ENCODE results near the gene EPN3.

EPN3 gene

DNA sequence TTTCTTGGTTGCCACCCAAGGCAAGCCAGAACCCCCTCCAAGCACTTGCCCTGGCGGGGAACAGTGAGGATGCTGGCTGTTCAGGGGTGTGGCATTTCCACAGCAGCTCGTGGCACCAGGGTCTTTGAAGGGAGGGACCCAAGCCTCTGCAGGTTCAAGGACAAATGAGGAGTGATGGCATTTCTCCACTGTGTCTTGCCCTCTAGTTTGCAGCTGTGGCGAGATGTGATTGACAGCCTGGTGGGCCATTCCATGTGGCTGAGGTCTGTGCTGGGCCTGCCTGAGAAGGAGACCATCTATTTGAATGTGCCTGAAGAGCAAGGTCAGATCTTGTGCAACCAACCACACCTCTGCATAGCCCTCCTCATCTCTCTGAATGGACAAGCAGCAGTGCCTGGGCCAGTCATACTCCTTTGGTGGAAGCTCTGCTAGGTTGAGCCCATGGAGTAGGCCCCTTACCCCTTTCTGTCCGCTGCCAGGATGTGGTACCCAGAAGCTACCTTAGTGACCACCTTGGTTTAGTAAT lies 4.5 kb upstream of the EPN3 start:
- Histone ChIP-seq H3K9me3 (ENCODE audit: insufficient read depth, low read length) (no peaks in the 10 kb centered on the region), H3K36me3 (ENCODE audit: low read length) (no peaks in the 10 kb centered on the region), H3K9ac (ENCODE audit: low read length) (no peak overlapping the region), H3K27me3 (ENCODE audit: low read length) (no peaks in the 10 kb centered on the region), H4K20me1 (ENCODE audit: low read depth, low read length) (no peaks in the 10 kb centered on the region), H3K4me3 (ENCODE audit: insufficient read depth, low read length, poor library complexity, severe bottlenecking) (no peak overlapping the region), H3K9me2 (replicated peaks; ENCODE audit: insufficient read depth, low read length) (no peaks in the 10 kb centered on the region), H3K79me2 (ENCODE audit: insufficient read depth, low read length) (no peaks in the 10 kb centered on the region), H3F3A (ENCODE audit: insufficient read depth) (no peaks in the 10 kb centered on the region), H3K27ac (ENCODE audit: low read depth, low read length) (no peak overlapping the region), H2AFZ (ENCODE audit: low read depth, low read length, severe bottlenecking) (no peak overlapping the region), H3K4me2 (ENCODE audit: low read depth, low read length, poor library complexity, severe bottlenecking) (no peak overlapping the region)
- TF ChIP-seq EZH2phosphoT487 (conservative IDR thresholded peaks at IDR 0.05; ENCODE audit: low read length) (no peak), CTCF (IDR thresholded peaks at IDR 0.05; ENCODE audit: insufficient read depth, low read length, poor library complexity, severe bottlenecking) (no peak)

DNA sequence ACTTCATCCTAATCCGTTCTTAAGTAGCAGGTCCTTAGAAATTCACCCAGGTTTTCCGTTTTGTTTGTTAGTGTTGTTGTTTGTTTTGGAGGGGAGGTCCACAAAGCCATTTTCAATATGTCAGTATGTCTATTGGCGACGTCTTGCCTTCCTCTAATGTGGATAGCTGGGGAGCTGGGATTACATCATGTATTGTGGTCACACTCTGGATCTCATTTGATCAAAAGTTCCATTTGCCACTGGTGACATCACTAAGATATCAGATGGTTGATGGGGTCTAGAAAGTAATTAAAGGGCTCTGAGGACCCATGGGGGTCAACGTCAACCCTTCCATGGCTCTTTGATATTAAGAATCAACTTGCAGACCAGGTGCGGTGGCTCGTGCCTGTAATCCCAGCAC lies 2.7 kb upstream of the EPN3 start:
- no peak overlapping the region for H3K4me3 ChIP-seq (ENCODE audit: insufficient read depth, low read length, poor library complexity, severe bottlenecking)
- no peak overlapping the region for H2AFZ ChIP-seq (ENCODE audit: low read depth, low read length, severe bottlenecking)
- no peaks in the 10 kb centered on the region for H3F3A ChIP-seq (ENCODE audit: insufficient read depth)
- TF ChIP-seq CTCF (IDR thresholded peaks at IDR 0.05; ENCODE audit: insufficient read depth, low read length, poor library complexity, severe bottlenecking) (no peak), EZH2phosphoT487 (conservative IDR thresholded peaks at IDR 0.05; ENCODE audit: low read length) (no peak)
- no peaks in the 10 kb centered on the region for H3K9me3 ChIP-seq (ENCODE audit: insufficient read depth, low read length)
- H3K36me3 ChIP-seq (ENCODE audit: low read length): no peaks in the 10 kb centered on the region
- no peak overlapping the region for H3K27ac ChIP-seq (ENCODE audit: low read depth, low read length)
- H3K79me2 ChIP-seq (ENCODE audit: insufficient read depth, low read length): no peaks in the 10 kb centered on the region
- no peak overlapping the region for H3K9ac ChIP-seq (ENCODE audit: low read length)
- H3K27me3 ChIP-seq (ENCODE audit: low read length): no peaks in the 10 kb centered on the region
- no peaks in the 10 kb centered on the region for H4K20me1 ChIP-seq (ENCODE audit: low read depth, low read length)
- no peaks in the 10 kb centered on the region for H3K9me2 ChIP-seq (replicated peaks; ENCODE audit: insufficient read depth, low read length)
- no peak overlapping the region for H3K4me2 ChIP-seq (ENCODE audit: low read depth, low read length, poor library complexity, severe bottlenecking)

DNA sequence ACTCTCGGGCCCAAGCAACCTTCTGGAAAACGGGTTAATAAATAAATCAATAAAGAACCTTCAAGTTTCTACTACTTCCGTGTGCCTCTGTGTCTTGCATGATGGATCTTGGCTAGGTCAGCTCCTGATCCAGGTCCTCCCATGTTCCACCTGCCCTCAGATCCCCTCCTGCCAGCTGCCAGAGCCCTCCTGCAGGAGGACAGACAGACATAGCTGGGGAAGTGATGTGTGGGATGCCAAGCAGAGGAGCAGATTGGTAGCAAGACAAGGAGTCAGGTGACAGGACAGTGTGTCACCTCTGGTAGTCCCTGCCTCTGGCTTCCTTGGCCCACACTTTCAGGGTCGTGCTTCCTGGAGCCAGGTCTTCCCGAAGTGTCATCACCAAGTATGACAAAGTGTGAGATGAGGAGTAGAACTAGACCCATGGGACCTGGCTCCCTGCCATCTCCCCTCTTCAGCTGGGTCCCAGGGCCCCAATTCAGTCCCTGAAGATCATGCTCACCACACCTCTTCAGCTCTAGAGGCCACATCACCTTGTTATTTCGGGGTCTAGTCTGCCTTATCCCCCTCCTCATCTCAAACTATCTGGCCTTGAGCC lies 1.0 kb upstream of the EPN3 start:
- Histone ChIP-seq H4K20me1 (ENCODE audit: low read depth, low read length) (no peaks in the 10 kb centered on the region), H2AFZ (ENCODE audit: low read depth, low read length, severe bottlenecking) (no peak overlapping the region), H3K36me3 (ENCODE audit: low read length) (no peaks in the 10 kb centered on the region), H3K4me2 (ENCODE audit: low read depth, low read length, poor library complexity, severe bottlenecking) (no peak overlapping the region), H3F3A (ENCODE audit: insufficient read depth) (no peaks in the 10 kb centered on the region), H3K27me3 (ENCODE audit: low read length) (no peaks in the 10 kb centered on the region), H3K9ac (ENCODE audit: low read length) (no peak overlapping the region), H3K4me3 (ENCODE audit: insufficient read depth, low read length, poor library complexity, severe bottlenecking) (no peak overlapping the region), H3K79me2 (ENCODE audit: insufficient read depth, low read length) (no peaks in the 10 kb centered on the region), H3K9me3 (ENCODE audit: insufficient read depth, low read length) (no peaks in the 10 kb centered on the region), H3K9me2 (replicated peaks; ENCODE audit: insufficient read depth, low read length) (no peaks in the 10 kb centered on the region), H3K27ac (ENCODE audit: low read depth, low read length) (no peak overlapping the region)
- TF ChIP-seq CTCF (IDR thresholded peaks at IDR 0.05; ENCODE audit: insufficient read depth, low read length, poor library complexity, severe bottlenecking) (no peak), EZH2phosphoT487 (conservative IDR thresholded peaks at IDR 0.05; ENCODE audit: low read length) (no peak)
